ES-I3 (cell line): ENCODE data around the gene SPDYE17.
"Not testable (repeated sequence)": the region's sequence is repeated elsewhere in the genome, so short reads cannot be mapped to it uniquely, and the experiment has no call there.

Experiments
- H3K36me3 ChIP-seq: 2 replicates; pipeline ENCODE4 v1.6.1; 2013; ENCODE audit warnings: mild to moderate bottlenecking, low read length, control low read depth, moderate library complexity; ENCODE audit not compliant: insufficient read depth
- H3K4me1 ChIP-seq: 2 replicates; pipeline ENCODE4 v1.6.1; 2013; ENCODE audit warnings: mild to moderate bottlenecking, control low read depth, low read length; ENCODE audit not compliant: insufficient read depth
- H3K9ac ChIP-seq: 2 replicates; pipeline ENCODE4 v1.6.1; 2013; ENCODE audit warnings: low read depth, mild to moderate bottlenecking, low read length, moderate library complexity
- H3K9me3 ChIP-seq: 2 replicates; pipeline ENCODE4 v1.6.1; 2013; ENCODE audit warnings: mild to moderate bottlenecking, low read length, moderate library complexity; ENCODE audit not compliant: control insufficient read depth, insufficient read depth

SPDYE17 gene

DNA sequence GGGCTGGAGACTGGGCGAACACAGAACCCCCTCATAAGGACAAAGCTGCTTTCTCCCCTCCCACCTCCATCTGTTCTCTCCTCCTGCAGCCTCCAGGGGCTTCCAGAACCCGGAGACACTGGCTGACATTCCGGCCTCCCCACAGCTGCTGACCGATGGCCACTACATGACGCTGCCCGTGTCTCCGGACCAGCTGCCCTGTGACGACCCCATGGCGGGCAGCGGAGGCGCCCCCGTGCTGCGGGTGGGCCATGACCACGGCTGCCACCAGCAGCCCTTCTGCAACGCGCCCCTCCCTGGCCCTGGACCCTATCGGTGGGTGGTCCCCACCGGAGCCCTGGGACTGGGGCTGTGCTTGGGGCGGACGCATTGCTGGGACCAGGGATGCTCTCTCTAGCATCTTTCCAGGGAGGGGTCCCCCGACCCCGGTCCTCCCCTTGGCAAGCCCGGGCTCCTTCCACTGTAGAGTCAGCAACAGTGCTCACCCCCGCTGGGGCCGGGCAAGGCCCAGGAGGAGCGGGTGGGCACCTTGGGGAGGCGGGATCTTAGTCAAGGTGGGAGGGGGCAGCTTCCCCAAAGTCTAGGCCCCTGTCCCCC is 26.6 kb downstream of the SPDYE17 start:
- H3K36me3 ChIP-seq, H3K4me1 ChIP-seq, H3K9me3 ChIP-seq, H3K9ac ChIP-seq: not testable (repeated sequence)

DNA sequence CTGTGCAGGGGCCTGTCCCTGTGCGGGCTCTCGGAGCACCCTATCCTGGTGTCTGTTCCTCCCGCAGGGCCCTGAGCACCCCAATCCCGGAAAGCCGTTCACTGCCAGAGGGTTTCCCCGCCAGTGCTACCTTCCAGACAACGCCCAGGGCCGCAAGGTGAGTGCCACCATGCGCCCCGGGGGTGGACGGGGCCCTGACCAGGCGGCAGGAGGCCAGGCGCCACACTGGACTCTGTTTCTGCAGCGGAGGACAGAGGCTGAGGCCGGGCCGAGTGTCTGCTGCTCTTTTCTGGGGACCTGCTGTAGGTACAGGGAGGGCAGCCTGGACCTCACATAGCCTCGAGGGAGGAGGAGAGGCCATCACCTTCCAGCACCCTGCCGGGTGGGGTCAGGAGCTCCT is 28.0 kb downstream of the SPDYE17 start:
- H3K9ac ChIP-seq, H3K36me3 ChIP-seq, H3K9me3 ChIP-seq, H3K4me1 ChIP-seq: not testable (repeated sequence)

DNA sequence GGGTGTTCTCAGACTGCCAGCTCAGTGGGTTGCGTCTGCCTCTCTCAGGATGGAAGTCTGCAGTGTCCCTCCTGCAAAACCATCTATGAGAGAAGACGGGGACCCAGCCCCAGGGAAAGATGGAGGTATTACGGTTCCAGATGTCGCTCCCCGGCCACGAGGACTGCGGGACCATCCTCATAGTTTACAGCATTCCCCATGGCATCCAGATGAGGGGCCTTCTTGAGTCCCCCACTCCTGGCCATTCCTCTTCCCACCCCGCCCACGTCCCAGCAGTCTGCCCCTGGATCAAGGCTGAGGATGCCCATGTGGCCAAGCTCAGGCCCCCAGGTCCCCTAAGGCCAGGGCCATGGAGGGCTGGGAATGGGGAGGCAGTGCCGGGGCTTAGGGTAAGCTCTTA is 28.9 kb downstream of the SPDYE17 start:
- not testable (repeated sequence) for H3K4me1 ChIP-seq, H3K36me3 ChIP-seq, H3K9ac ChIP-seq, H3K9me3 ChIP-seq

DNA sequence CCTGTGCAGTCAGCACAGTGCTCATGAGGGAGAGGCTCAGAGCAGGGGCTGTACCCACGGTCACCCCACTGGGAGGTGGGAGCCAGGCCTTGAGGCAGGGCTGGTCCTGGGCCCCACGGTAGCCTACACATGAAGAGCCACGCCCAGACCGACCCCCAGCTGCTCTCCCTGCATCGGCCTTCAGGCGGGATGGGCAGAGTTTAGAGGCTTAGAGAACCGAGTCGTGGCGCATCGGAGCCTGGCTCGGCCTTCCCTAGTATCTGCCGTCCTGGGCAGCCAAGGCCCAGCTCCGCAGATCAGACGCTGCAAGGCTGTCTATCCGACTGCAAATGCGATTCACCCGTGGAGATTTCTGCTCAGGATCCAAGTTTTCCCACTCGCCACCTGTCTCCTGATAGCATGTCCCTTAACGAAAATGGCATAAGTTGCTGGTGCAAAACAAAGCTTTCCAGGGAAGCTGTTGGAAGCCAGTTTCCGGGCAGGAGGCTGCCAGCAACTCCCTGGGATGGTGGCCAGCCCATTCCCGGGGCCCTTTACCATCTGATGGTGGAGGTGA is 29.4 kb downstream of the SPDYE17 start:
- not testable (repeated sequence) for H3K9me3 ChIP-seq, H3K9ac ChIP-seq, H3K36me3 ChIP-seq, H3K4me1 ChIP-seq

DNA sequence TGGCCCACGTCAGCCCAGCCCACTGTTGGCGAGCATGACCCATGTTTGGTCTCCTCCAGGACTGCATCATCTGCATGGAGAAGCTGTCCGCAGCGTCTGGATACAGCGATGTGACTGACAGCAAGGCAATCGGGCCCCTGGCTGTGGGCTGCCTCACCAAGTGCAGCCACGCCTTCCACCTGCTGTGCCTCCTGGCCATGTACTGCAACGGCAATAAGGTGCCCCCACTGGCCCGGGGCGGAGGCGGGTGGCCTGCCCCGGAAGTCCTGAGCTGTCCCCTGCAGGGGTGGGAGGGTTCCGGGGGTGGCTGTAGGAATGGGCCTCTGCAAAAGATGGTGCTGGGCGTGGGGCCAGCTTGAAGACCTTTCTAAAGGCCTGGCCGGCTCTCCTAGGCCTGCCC is 30.1 kb downstream of the SPDYE17 start:
- not testable (repeated sequence) for H3K36me3 ChIP-seq, H3K4me1 ChIP-seq, H3K9ac ChIP-seq, H3K9me3 ChIP-seq

DNA sequence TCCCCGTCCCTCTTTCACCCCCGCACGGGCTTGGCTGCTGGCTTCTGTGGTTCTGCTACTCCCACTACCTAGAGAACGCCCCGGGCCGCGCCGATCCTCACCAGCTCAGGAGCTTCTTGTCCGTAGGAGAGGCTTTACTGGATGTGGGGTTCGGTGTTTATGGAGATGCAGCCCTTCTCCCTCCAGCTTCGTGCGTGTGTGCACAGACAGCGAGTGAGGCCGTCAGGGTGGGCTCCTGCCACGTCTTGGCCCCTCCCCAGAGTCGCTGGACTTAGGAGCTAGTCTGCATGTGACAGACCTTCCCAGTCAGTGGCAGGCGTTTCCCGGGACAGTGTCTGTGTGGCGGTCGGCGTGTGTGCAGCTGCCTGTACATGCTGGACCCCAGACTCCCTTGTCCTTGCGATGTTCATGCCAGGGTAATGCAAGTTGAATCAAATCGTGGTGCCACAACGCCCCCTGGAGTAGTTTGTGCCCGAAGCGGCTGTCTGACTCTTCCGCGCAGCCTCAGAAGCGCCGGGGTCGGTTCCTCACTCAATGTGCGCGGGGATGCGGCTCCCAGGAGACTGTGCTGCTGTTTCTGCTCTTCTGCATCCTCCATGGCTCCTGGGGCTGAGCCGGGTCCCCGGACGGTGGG is 32.6 kb downstream of the SPDYE17 start:
- H3K9me3 ChIP-seq, result not testable (repeated sequence)

DNA sequence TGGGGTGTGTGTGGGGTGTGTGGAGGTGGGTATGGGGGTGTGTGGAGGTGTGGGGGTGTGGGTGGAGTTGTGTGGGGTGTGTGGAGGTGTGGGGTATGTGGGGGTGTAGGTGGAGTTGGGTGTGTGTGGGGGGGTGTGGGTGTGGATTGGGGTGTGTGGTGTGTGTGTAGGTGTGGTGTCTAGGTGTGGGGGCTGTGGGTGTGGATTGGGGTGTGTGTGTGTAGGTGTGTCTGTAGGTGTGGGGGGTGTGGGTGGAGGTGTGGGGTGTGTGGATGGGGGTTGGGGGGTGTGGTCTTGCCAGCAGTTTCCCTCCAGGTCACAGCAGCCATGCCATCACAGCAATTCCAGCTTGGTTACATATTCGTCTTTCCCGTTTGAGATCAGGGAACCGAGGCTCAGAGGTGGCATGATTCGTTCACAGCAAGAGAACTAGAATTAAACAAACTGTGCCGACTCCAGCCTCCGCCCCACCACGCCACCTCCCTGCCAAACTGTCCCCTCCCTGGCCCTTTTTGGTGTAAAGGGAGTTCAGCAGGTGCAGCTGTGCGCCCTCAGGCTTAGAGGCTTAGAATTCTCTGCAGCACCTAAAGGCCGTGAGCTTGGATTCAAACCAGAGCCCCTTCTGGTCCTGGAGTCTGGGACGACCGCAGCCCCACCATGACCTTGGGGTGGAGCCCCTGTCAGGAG is 33.3 kb downstream of the SPDYE17 start:
- not testable (repeated sequence) for H3K36me3 ChIP-seq, H3K4me1 ChIP-seq, H3K9me3 ChIP-seq, H3K9ac ChIP-seq

More for the DNA sequence above, 32.6 kb downstream of the SPDYE17 start:
- H3K9ac ChIP-seq, H3K36me3 ChIP-seq, H3K4me1 ChIP-seq: not testable (repeated sequence)

DNA sequence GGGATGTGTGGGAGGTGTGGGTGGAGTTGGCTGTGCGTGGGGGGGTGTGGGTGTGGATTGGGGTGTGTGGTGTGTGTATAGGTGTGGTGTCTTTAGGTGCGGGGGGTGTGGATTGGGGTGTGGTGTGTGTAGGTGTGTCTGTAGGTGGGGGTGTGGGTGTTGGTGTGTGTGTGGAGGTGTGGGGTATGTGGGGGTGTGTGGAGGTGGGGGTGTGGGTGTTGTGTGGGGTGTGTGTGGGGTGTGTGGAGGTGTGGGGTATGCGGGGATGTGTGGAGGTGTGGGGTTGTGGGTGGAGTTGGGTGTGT is 33.9 kb downstream of the SPDYE17 start:
- Histone ChIP-seq H3K9ac (no peak overlapping the region), H3K36me3 (no peaks in the 10 kb centered on the region), H3K4me1 (no peaks in the 10 kb centered on the region)

DNA sequence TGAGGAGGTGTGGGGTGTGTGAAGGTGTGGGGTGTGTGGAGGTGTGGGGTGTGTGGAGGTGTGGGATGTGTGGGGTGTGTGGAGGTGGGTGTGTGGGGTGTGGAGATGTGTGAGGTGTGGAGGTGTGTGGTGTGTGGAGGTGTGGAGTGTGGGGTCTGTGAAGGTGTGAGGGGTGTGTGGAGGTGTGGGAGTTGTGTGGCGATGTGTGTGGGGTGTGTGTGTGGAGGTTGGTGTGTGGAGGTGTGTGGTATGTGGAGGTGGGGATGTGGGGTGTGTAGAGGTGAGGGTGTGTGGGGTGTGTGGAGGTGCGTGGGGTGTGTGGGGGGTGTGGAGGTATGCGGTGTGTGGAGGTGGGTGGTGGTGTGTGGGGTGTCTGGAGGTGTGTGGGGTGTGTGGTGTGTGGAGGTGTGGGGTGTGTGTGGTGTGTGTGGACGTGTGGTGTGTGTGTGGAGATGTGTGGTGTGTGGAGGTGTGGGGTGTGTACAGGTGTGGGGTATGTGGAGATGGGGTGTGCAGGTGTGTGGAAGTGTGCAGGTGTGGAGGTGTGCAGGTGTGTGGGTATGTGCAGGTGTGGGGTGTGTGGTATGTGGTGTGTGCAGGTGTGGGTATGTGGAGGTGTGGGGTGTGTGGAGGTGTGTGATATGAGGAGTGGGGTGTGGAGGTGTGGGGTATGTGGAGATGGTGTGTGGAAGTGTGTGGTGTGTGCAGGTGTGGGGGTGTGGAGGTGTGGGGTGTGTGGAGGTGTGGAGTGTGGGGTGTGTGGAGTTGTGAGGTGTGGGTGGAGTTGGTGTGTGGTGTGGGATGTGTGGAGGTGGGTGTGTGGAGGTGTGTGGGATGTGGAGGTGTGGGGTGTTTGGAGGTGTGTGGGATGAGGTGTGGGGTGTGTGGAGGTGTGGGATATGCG is 34.5 kb downstream of the SPDYE17 start:
- Histone ChIP-seq H3K9ac (no peak overlapping the region), H3K9me3 (no peaks in the 10 kb centered on the region), H3K36me3 (no peaks in the 10 kb centered on the region), H3K4me1 (no peaks in the 10 kb centered on the region)

More for the DNA sequence above, 33.9 kb downstream of the SPDYE17 start:
- H3K9me3 ChIP-seq, result no peaks in the 10 kb centered on the region

DNA sequence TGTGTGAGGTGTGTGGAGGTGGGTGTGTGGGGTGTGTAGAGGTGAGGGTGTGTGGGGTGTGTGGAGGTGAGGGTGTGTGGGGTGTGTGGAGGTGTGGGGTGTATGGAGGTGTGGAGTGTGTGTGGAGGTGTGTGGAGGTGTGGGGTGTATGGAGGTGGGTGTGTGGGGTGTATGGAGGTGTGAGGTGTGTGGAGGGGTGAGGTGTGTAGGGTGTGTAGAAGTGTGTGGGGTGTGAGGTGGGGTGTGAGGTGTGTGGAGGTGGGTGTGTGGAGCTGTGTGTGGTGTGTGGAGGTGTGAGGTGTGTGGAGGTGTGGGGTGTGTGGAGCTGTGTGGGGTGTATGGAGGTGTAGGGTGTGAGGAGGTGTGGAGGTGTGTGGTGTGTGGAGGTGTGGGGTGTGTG is 35.2 kb downstream of the SPDYE17 start:
- not testable (repeated sequence) for H3K4me1 ChIP-seq, H3K36me3 ChIP-seq, H3K9ac ChIP-seq, H3K9me3 ChIP-seq

DNA sequence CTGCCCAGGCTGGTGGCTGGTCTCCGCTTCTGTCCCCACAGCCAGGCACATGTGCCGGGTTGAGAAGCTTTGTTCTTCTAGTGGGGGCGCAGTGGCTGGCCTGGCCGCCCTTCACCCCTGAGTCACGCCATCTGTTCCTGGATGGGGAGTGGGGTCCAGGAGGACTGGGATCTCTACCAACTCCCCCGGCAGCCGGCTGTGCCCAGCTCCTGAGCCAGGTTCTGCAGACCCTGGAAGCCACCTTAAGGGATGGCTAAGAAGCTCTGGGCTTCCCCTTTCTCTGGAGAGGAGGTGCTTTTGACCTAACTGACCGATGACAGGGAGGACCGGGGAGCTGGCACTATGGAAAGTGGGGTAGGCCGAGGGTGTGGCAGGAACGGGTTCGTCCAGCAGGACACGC is 37.9 kb downstream of the SPDYE17 start:
- H3K9ac ChIP-seq, H3K36me3 ChIP-seq, H3K9me3 ChIP-seq, H3K4me1 ChIP-seq: not testable (repeated sequence)

DNA sequence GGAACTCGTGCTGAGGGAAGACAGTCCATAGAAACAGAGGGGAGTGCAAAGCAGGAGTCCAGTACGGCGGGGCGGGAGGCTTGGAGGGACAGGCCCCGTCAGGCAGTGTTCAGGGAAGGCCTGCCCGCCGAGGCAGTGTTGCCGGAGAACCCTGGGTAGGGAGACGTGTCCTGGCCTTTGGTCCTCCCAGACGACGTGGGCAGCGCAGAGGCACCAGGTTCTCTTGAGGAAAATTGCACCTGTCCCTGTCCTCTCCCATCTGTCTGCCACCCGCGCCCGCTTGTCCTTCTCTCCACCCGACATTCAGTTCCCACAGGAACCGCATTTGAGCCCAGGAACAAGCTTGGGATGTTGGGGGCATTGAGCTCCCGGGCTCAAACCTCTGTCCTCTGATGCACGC is 38.3 kb downstream of the SPDYE17 start:
- H3K9me3 ChIP-seq, H3K36me3 ChIP-seq, H3K4me1 ChIP-seq, H3K9ac ChIP-seq: not testable (repeated sequence)

DNA sequence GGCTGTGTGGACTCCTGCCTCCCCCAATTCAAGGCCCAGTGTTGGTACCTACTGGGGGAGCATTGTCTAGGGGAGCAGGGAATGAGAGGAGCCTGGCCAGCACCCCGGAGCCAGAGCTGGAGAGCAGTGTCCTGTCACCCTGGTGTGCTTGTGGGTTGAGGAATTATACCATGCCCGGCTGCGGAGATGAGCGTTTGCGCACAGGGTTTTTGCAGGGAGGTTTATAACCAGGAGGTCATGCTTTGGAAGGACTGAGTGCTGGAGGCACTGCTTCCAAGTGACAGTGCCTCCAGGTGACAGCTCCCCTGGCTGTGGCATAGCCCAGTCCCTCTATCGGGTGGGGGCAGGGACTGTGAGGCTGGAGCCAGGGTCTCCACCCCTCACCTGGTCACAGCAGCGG is 39.3 kb downstream of the SPDYE17 start:
- not testable (repeated sequence) for H3K4me1 ChIP-seq, H3K9ac ChIP-seq, H3K9me3 ChIP-seq, H3K36me3 ChIP-seq

DNA sequence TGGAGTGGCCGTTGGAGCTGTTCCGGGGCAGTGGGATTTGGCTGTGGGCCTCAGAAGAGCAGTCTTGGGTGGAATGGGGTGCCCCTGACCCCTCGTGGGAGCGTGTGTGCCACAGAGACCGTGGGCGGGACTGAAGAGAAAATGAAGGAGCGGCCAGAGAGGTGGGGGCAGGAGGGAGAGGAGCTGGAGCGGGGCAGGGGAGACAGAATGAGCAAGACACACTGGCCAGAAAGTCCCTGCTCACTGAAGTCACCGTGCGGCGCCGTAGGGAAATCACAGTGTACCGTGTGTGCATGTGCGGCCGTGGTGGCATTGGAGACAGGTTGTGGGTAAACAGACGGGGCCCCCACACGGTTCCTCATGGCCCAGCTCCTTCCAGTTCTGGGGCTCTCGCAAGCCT is 40.0 kb downstream of the SPDYE17 start:
- H3K4me1 ChIP-seq, H3K9me3 ChIP-seq, H3K36me3 ChIP-seq, H3K9ac ChIP-seq: not testable (repeated sequence)

DNA sequence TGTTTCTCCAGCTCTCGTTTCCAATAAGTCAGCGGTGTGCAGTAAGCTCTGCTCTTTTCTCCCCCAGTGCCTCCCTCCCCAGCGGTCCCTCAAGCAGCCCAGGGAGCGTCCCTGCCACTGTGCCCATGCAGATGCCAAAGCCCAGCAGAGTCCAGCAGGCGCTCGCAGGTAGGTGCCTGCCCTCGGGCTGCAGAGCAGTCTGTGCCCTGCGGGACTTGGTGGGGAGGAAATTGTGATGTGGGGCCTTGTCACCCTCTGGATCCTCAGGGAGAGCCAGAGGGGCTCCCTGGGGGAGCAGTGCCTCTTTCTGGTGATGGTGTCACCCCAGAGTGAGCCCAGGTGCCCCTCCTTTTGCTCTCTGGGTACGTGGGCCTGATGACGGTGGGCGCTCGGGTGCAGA is 42.0 kb downstream of the SPDYE17 start:
- not testable (repeated sequence) for H3K9me3 ChIP-seq, H3K9ac ChIP-seq, H3K4me1 ChIP-seq

More for the DNA sequence above, 42.0 kb downstream of the SPDYE17 start:
- H3K36me3 ChIP-seq, result not testable (repeated sequence)
